Astrocyte of the spinal cord (primary cell): Measurements from ENCODE around the gene RNF182.

Experiments used
- DNase-seq: peaks from one replicate; pipeline ENCODE4 v3.0.0; 2011; ENCODE audit warnings: low read depth, low spot score
- H3K4me3 ChIP-seq: 2 replicates; pipeline ENCODE4 v1.5.1; 2011; ENCODE audit warnings: low read depth, mild to moderate bottlenecking, low read length, moderate library complexity
- CTCF ChIP-seq: IDR thresholded peaks from 2 replicates; pipeline ENCODE4 v1.5.1; 2012; ENCODE audit warnings: low read depth, mild to moderate bottlenecking, low read length, inconsistent platforms
- in situ Hi-C: cut with HindIII; loops from 2 replicates; pipeline ENCODE4 v1.10.0; 2017; ENCODE audit warnings: low sequenced_read_pairs

RNF182 gene

GRCh38 chr6:13978102-13978640 lies 53.4 kb downstream of the RNF182 start:
- no peak for TF ChIP-seq CTCF
- in situ Hi-C loops, result no loop called here
- no peak for DNase-seq
- no peak overlapping the region for H3K4me3 ChIP-seq

- DNase-seq, result no peak
- in situ Hi-C loops, result no loop called here
- no peak overlapping the region for H3K4me3 ChIP-seq
- TF ChIP-seq CTCF, result no peak
Measured at GRCh38 chr6:13978787-13979186, 54.0 kb downstream of the RNF182 start.

DNA sequence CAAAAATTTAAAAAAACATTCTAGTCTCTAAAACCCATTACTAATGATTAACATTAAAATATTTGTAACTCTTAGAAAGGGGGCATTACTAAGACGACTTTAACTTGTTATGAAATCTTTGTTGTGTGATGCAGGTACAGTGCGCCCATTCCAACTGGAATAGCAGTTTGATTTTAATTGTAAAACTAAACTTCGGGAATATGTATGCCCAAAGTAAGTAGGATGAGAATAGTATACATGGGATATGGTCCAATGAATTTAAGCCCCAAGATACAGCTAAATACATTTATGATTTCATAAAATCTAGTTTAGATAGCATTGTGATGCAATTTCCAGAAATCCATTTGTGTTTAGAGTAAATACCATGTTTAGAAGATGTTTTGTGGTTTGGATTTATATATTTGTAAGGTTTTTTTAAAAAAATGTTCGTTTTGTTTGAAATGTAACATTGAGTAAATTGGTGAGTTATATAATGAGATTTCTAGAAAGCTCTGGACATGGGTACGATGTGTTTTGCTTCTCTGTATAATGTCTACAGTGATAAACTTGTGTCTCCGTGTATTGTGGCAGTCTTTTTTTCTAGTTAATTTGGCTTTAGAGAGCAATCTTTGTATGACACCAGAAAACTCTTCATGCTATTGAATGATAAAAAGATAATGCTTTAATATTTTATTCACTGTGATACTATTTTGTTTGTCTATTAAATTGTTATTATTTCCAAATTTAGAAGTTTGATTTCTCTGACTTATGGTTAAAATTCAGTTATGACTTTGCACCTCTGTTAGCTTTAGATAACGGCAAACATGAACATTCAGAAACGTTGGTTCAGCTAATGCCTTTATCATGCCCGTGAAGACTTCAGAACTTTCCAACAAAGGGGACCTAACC lies 54.8 kb downstream of the RNF182 start:
- no peak for TF ChIP-seq CTCF
- DNase-seq, result no peak
- no peak overlapping the region for H3K4me3 ChIP-seq
- in situ Hi-C loops, result no loop called here

DNA sequence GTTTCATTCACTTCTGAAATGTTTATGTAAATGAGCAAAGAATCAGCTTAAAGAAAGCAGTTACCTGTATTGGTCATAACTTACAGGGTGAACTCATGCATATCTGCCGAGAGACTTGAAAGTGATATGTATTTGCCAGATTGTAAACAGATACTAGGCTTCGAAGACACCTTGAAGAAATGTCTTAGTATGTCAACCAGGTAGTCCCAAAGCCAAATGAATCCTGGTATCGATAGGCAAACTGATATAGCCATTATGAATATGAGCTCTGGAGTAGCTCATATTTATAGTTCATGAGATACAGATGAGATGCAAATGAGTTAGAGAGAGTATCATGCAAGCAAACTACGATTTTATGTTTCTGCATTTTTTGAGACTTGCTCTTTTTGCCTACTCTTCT lies 55.8 kb downstream of the RNF182 start:
- no peak for DNase-seq
- TF ChIP-seq CTCF, result no peak
- no peak overlapping the region for H3K4me3 ChIP-seq
- in situ Hi-C loops, result no loop called here

- in situ Hi-C loops, result no loop called here
- TF ChIP-seq CTCF, result no peak
- no peak overlapping the region for H3K4me3 ChIP-seq
- DNase-seq, result no peak
Measured at GRCh38 chr6:13985663-13986325, 61.0 kb downstream of the RNF182 start.

- H3K4me3 ChIP-seq, result no peak overlapping the region
- DNase-seq, result no peak
- no peak for TF ChIP-seq CTCF
- in situ Hi-C loops, result no loop called here
Measured at GRCh38 chr6:13986700-13987399, 62.1 kb downstream of the RNF182 start.
